Lung (tissue), 12 donors: ENCODE measurements around the gene TMEM217. TPM values are rescaled to one million over a fixed set of nuclear protein-coding genes. Genes with fewer than 3 reads are reported as not detected.

Source experiments
- ATAC-seq: fragments of 200-7000 bp; cut with Tn5 transposase; one replicate; pipeline ENCODE4 v1.9.1; 2020; ENCODE audit warnings: moderate number of reproducible peaks; ENCODE audit not compliant: insufficient read depth, low FRiP score
- DNase-seq, 3 donors: peaks; one replicate each; pipeline ENCODE4 v3.0.0-alpha.2; 2013 to 2017
- H3K27ac ChIP-seq, 2 donors: one replicate each; pipeline ENCODE4 v1.5.1; 2013; ENCODE audit warnings: mild to moderate bottlenecking in 2 of 2, moderate library complexity in 2 of 2, control low read depth in 1 of 2, inconsistent platforms in 1 of 2, low read depth in 1 of 2, low read length in 1 of 2
- H3K27me3 ChIP-seq, 3 donors: one replicate each; pipeline ENCODE4 v1.5.1; 2013; ENCODE audit warnings: low read length in 2 of 3; ENCODE audit not compliant: control insufficient read depth in 3 of 3, insufficient read depth in 3 of 3
- H3K36me3 ChIP-seq, 4 donors: one replicate each; pipeline ENCODE4 v1.5.1; 2013; ENCODE audit warnings: low read length in 4 of 4, mild to moderate bottlenecking in 1 of 4, moderate library complexity in 1 of 4; ENCODE audit not compliant: control insufficient read depth in 4 of 4, insufficient read depth in 4 of 4
- H3K4me1 ChIP-seq, 5 donors: one replicate each; pipeline ENCODE4 v1.5.1; 2013; ENCODE audit warnings: low read length in 5 of 5, mild to moderate bottlenecking in 2 of 5, moderate library complexity in 1 of 5; ENCODE audit not compliant: control insufficient read depth in 5 of 5, insufficient read depth in 5 of 5
- H3K4me3 ChIP-seq: one replicate; pipeline ENCODE4 v1.5.1; 2013; ENCODE audit warnings: mild to moderate bottlenecking, control low read depth, moderate library complexity
- H3K9ac ChIP-seq, 2 donors: one replicate each; pipeline ENCODE4 v1.5.1; 2013; ENCODE audit warnings: low read length in 2 of 2, control low read depth in 1 of 2; ENCODE audit not compliant: insufficient read depth in 1 of 2
- H3K9me3 ChIP-seq, 4 donors: one replicate each; pipeline ENCODE4 v1.5.1; 2013; ENCODE audit warnings: low read length in 3 of 4, mild to moderate bottlenecking in 1 of 4, moderate library complexity in 1 of 4; ENCODE audit not compliant: control insufficient read depth in 4 of 4, insufficient read depth in 3 of 4
- WGBS, 2 donors: extraction: QIAGEN DNeasy Blood & Tissue Kit; methylation state at CpG; one replicate each; pipeline ENCODE4 v1.1.7; 2013; 5-methylcytosine and 5-hydroxymethylcytosine counted together
- polyA plus RNA-seq, 2 donors: library from polyadenylated mRNA; stranded (reverse); fragments of 200-250 nt; gene quantifications; one replicate each; pipeline ENCODE4 v1.2.1, GENCODE V29; 2013
- total RNA-seq, 2 donors: library from RNA; depleted of rRNA in 1 of 2; stranded (reverse); fragments of >200 nt in 1 of 2; gene quantifications; one replicate each; pipeline ENCODE4 v1.2.1, GENCODE V29; 2014 to 2021
- TF ChIP-seq, protein P1 (sequence below): IDR thresholded peaks from 2 replicates; pipeline ENCODE4 v1.5.1; 2012; ENCODE audit warnings: mild to moderate bottlenecking; ENCODE audit errors: control extremely low read depth, extremely low read depth
- donor health status: control.
- donor health status: control.
- donor health status: Bipolar disorder and iron deficiency.
- donor health status: healthy.
- donor health status: DM: yes; HTN: yes; CAD: no.

TMEM217 gene
- total and polyA plus RNA-seq, 4 donors = 0.40 to 1.9 (median 0.97) TPM

DNA sequence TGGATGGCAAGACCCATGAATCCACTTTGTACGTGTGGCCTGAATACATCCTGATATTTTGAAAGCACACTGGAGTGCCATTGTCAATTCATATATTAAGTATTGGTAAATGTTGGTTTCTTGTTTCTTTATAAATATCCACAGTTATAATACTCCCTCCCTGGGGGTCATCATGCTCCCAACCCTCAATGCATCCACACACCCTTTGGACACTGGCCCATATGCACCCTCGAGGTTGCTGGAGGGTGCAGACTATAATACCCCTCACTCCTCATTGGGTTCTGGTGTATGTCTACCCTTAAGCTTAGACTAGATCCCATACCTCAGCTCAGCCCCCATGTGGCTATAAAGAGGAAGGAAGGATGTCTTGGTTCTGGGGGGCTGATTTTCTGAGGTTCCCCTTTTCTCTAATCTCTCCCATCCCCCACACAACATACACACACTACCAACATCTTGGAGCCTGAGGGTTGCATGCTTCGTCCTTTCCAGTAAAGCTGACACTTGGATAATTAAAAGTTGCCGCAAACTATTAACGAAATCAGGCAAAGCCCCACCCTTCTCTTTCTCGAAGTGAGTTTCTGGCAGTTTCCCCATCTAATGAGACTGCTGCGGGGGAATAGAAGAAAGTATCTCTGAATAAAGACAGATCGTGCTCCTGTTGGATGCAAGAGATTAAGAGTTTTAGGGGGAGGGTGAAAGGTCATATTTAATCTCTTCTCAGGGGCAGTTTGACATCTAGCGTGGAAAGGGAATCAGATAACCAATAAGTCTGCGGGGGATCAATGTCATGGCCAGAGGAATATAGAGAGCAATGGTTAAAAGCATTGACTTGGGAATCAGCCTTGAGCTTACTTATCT lies 80.6 kb downstream of the TMEM217 start:
- WGBS, 2 donors = 32 to 65% methylated on average over 10 of the region's 10 CpGs
- Histone ChIP-seq H3K9ac (no peak overlapping the region), H3K4me3 (no peak overlapping the region), H3K27me3 (no peaks in the 10 kb centered on the region), H3K4me1 (peaks cover 0 to 6% (median 3%) of the 10 kb centered on the region in 5 donors), H3K9me3 (no peaks in the 10 kb centered on the region), H3K36me3 (peaks cover 9 to 22% (median 20%) of the 10 kb centered on the region in 4 donors), H3K27ac (no peak overlapping the region)
- no peak for DNase-seq
- ATAC-seq = peak; percentile 28
- TF ChIP-seq, protein P1, sequence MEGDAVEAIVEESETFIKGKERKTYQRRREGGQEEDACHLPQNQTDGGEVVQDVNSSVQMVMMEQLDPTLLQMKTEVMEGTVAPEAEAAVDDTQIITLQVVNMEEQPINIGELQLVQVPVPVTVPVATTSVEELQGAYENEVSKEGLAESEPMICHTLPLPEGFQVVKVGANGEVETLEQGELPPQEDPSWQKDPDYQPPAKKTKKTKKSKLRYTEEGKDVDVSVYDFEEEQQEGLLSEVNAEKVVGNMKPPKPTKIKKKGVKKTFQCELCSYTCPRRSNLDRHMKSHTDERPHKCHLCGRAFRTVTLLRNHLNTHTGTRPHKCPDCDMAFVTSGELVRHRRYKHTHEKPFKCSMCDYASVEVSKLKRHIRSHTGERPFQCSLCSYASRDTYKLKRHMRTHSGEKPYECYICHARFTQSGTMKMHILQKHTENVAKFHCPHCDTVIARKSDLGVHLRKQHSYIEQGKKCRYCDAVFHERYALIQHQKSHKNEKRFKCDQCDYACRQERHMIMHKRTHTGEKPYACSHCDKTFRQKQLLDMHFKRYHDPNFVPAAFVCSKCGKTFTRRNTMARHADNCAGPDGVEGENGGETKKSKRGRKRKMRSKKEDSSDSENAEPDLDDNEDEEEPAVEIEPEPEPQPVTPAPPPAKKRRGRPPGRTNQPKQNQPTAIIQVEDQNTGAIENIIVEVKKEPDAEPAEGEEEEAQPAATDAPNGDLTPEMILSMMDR = no peak

DNA sequence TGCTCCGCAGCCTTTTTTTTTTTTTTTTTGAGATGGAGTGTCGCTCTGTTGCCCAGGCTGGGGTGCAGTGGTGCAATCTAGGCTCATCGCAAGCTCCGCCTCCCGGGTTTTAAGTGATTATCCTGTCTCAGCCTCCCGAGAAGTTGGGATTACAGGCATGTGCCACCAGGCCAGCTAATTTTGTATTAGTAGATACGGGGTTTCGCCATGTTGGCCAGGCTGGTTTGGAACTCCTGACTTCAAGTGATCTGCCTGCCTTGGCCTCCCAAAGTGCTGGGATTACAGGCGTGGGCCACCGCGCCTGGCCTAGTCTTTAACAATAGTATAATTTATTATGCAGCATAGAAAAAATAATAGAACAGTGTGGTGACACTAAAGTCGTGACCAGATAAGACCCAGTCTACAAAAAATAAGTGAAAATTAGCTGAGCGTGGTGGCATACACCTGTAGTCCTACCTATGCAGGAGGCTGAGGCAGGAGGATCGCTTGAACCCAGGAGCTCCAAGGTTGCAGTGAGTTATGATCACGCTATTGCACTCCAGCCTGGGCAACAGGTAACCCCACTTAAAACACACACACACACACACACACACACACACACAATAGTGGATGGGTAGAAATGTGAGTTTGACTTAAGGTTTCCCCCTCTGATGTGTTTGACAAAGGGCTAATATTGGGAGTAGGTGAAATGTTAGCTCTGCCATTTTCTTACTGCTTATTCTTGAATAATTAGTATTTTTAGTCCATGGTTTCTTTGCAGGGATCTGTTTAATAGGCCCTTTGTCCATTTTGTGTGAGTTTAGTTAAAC lies 81.5 kb downstream of the TMEM217 start:
- no peak for DNase-seq
- ATAC-seq = no peak
- H3K27ac ChIP-seq = no peak overlapping the region
- no peak overlapping the region for H3K9ac ChIP-seq
- no peaks in the 10 kb centered on the region for H3K9me3 ChIP-seq
- peaks cover 0 to 10% (median 5%) of the 10 kb centered on the region in 5 donors for H3K4me1 ChIP-seq
- H3K27me3 ChIP-seq = no peaks in the 10 kb centered on the region
- peaks cover 9 to 22% (median 20%) of the 10 kb centered on the region in 4 donors for H3K36me3 ChIP-seq
- WGBS, 2 donors = 86 to 89% methylated on average over 15 of the region's 15 CpGs
- H3K4me3 ChIP-seq = no peak overlapping the region
- TF ChIP-seq, protein P1 = no peak

DNA sequence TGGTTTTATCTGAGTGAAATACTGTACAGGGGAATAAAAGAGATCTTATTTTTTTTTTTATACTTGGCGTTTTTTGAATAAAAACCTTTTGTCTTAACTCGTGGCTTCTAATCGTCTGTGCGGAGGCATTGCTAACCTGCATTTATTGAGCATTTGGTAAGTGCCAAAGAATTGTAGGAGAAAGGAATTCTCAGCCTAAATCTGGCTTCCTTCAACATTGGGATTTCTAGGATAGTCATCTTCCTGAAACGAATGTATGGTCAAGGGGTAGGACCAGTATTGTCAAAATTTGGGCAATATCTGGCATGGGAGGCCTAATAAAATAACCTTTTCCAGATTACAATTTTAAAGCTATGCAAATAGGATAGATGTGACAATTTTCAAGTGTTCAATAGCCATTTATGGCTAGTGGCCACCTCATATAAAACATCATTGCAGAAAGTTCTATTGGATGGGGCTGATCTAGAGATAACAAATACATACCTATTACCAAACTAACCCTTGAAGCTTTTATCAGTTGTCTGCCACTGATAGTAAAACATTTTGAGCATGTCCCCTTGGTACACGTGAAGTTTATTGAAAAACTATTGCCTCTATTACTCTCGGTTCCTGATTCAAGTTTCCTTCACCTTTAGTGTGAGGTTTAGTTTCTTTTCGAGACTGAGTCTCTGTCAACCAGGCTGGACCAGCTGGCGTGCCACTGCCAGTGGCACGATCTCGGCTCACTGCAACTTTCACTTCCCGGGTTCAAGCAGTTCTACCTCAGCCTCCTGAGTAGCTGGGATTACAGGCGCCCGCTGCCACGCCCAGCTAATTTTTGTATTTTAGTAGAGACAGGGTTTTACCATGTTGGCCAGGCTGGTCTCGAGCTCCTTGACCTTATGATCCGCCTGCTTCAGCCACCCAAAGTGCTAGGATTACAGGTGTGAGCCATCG lies 82.3 kb downstream of the TMEM217 start:
- H3K27me3 ChIP-seq = no peaks in the 10 kb centered on the region
- peaks cover 0 to 17% (median 5%) of the 10 kb centered on the region in 5 donors for H3K4me1 ChIP-seq
- 80 to 83% methylated on average over 18 of the region's 18 CpGs for WGBS, 2 donors
- no peak overlapping the region for H3K4me3 ChIP-seq
- H3K9ac ChIP-seq = no peak overlapping the region
- no peaks in the 10 kb centered on the region for H3K9me3 ChIP-seq
- no peak overlapping the region for H3K27ac ChIP-seq
- peaks cover 9 to 22% (median 20%) of the 10 kb centered on the region in 4 donors for H3K36me3 ChIP-seq
- DNase-seq (no peak), ATAC-seq (no peak)
- TF ChIP-seq, protein P1 = no peak
